Measurements from ENCODE around the gene MANSC1.

DNA sequence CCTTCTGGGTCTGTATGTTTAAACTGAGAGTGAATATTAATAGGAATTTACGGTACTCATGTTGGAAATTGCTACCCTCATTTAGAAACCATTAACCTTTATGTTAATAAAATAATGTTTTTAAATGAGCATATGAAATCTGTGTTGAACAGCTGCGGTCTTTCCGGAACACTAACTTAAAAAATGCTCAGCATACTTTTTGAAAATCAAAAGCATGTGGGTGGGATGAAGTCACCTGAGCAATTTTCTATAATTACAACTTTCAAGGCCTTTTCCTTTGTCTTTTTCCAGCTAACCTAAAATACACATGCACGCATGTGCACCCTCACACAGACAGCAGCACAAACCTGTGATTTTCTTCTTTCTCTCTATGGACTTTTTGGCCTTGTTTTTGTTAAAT, 46.7 kb upstream of the MANSC1 start:
- no peak for TF ChIP-seq EZH2phosphoT487 (conservative IDR thresholded peaks at IDR 0.05; ENCODE audit: low read length)
- TF ChIP-seq, protein P1, sequence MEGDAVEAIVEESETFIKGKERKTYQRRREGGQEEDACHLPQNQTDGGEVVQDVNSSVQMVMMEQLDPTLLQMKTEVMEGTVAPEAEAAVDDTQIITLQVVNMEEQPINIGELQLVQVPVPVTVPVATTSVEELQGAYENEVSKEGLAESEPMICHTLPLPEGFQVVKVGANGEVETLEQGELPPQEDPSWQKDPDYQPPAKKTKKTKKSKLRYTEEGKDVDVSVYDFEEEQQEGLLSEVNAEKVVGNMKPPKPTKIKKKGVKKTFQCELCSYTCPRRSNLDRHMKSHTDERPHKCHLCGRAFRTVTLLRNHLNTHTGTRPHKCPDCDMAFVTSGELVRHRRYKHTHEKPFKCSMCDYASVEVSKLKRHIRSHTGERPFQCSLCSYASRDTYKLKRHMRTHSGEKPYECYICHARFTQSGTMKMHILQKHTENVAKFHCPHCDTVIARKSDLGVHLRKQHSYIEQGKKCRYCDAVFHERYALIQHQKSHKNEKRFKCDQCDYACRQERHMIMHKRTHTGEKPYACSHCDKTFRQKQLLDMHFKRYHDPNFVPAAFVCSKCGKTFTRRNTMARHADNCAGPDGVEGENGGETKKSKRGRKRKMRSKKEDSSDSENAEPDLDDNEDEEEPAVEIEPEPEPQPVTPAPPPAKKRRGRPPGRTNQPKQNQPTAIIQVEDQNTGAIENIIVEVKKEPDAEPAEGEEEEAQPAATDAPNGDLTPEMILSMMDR (IDR thresholded peaks at IDR 0.05; ENCODE audit: insufficient read depth, low read length, poor library complexity, severe bottlenecking) = no peak
